DND-41 (cell line): ENCODE results near the gene POU2F1.

ENCODE experiments used
- CTCF ChIP-seq: IDR thresholded peaks from 2 replicates; pipeline ENCODE4 v1.5.1; 2012; ENCODE audit warnings: borderline replicate concordance, low read length, moderate library complexity, mild to moderate bottlenecking; ENCODE audit not compliant: poor library complexity, severe bottlenecking; ENCODE audit errors: extremely low read depth
- EZH2 ChIP-seq: IDR thresholded peaks from 3 replicates; pipeline ENCODE4 v1.6.1; 2012; ENCODE audit warnings: borderline replicate concordance, low read depth, mild to moderate bottlenecking, moderate library complexity, low read length, inconsistent platforms; ENCODE audit not compliant: severe bottlenecking

DNA sequence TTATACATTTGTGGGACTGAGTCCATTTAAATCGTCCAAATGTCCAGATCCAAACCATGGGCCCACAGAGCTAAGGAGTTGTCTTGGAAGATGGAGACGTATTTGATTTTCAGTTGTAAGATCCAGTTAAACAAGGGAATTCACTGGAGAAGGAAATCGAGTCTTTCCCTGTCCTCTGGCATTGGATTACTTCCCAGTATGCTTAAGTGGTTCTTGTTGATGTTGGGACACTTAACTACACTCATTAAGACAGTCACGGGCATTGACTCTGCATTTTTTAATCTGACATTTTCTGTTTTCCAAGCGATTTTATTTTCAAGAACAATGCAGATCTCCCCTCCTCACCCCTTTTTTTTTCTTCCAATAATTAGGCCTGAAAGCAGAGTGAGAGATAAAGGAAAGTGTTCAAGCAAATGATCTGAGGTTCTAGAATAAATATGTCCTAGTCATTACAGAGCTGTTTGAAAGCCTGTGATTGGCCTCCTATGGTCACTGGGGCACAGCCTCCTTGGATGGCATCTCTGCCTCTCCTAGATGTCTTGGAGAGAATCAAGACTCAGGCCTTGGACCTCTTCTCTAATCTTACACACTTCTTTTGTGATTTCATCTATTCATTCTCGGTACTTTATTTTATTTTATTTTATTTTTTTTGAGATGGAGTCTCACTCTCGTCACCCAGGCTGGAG, 248.7 kb downstream of the POU2F1 start:
- TF ChIP-seq EZH2 = no peak
- TF ChIP-seq CTCF = no peak
